ENCODE results near the gene C5orf63. TPM values are rescaled to one million over a fixed set of nuclear protein-coding genes. Genes with fewer than 3 reads are reported as not detected.

C5orf63 gene
- total RNA-seq, 1 donor from 2014 or later = 1.5 TPM

DNA sequence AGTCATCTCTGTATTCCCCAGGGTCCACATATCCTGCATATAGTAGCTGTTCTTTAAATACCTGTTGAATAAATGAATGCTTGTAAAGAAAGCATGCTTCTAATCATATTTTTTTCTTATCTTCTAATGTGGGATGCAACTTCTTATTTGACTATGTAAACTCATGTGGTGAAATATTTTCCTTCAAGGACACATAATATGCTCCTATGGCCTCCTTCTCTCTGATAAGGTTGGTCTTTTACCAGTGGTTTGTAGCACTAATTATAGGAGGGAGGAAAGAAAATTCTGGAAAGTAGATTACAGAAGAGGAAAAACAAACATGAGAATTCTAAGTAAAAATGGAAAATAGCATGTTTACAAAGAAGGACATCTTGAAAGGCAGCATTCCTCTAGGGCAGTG, 28.6 kb upstream of the C5orf63 start:
- H3K4me3 Mint-ChIP-seq = no peak overlapping the region
- Histone ChIP-seq H2AFZ (replicated peaks) (peak overlapping the region; percentile 15), H3K9me3 (ENCODE audit: low read depth) (no peaks in the 10 kb centered on the region), H4K20me1 (ENCODE audit: low read depth) (no peaks in the 10 kb centered on the region), H3F3A (ENCODE audit: low read depth) (no peaks in the 10 kb centered on the region), H3K79me2 (ENCODE audit: low read depth) (no peaks in the 10 kb centered on the region), H3K4me1 (peaks cover 12% of the 10 kb centered on the region), H3K4me2 (no peak overlapping the region), H3K4me3 (no peak overlapping the region), H3K9ac (no peak overlapping the region), H3K36me3 (no peaks in the 10 kb centered on the region), H3K27me3 (no peaks in the 10 kb centered on the region), H3K27ac (no peak overlapping the region)
- peaks cover 7% of the 10 kb centered on the region for H3K4me1 Mint-ChIP-seq
- H3K27me3 Mint-ChIP-seq (ENCODE audit: insufficient read depth, low read depth) = peaks cover 2% of the 10 kb centered on the region
- H3K36me3 Mint-ChIP-seq = no peaks in the 10 kb centered on the region
- peaks cover 5% of the 10 kb centered on the region for H3K9me3 Mint-ChIP-seq
- DNase-seq (ENCODE audit: low spot score) = no peak
- TF ChIP-seq, protein P1, sequence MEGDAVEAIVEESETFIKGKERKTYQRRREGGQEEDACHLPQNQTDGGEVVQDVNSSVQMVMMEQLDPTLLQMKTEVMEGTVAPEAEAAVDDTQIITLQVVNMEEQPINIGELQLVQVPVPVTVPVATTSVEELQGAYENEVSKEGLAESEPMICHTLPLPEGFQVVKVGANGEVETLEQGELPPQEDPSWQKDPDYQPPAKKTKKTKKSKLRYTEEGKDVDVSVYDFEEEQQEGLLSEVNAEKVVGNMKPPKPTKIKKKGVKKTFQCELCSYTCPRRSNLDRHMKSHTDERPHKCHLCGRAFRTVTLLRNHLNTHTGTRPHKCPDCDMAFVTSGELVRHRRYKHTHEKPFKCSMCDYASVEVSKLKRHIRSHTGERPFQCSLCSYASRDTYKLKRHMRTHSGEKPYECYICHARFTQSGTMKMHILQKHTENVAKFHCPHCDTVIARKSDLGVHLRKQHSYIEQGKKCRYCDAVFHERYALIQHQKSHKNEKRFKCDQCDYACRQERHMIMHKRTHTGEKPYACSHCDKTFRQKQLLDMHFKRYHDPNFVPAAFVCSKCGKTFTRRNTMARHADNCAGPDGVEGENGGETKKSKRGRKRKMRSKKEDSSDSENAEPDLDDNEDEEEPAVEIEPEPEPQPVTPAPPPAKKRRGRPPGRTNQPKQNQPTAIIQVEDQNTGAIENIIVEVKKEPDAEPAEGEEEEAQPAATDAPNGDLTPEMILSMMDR (IDR thresholded peaks at IDR 0.05) = no peak
- TF ChIP-seq EZH2 (IDR thresholded peaks at IDR 0.05) (no peak), EZH2phosphoT487 (IDR thresholded peaks at IDR 0.05) (no peak)
- no peak overlapping the region for H3K27ac Mint-ChIP-seq

DNA sequence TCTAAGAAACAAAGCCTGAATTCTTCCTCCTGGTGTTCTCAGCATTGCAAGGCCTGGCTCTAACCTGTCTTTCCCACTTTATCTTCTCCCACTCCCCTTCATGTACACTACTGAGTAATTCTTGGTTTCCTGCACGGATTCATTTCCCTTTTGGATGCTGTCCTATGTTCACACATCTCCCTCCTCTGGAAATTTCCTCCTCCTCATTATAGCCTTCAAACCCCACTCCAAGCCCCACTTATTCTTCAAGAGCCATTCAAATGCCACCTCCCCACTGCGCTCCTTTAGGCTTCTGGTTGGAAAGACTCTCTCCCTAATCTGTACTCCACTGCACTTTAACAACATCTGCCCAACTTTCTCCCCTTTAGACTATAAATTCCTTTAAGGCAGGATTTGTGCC, 28.2 kb upstream of the C5orf63 start:
- no peaks in the 10 kb centered on the region for H4K20me1 ChIP-seq (ENCODE audit: low read depth)
- peaks cover 5% of the 10 kb centered on the region for H3K9me3 Mint-ChIP-seq
- H3K27me3 Mint-ChIP-seq (ENCODE audit: insufficient read depth, low read depth) = peaks cover 2% of the 10 kb centered on the region
- no peaks in the 10 kb centered on the region for H3K36me3 Mint-ChIP-seq
- TF ChIP-seq EZH2 (IDR thresholded peaks at IDR 0.05) (no peak), EZH2phosphoT487 (IDR thresholded peaks at IDR 0.05) (no peak)
- TF ChIP-seq, protein P1 (IDR thresholded peaks at IDR 0.05) = no peak
- no peaks in the 10 kb centered on the region for H3F3A ChIP-seq (ENCODE audit: low read depth)
- H3K4me1 ChIP-seq = peaks cover 14% of the 10 kb centered on the region
- H3K79me2 ChIP-seq (ENCODE audit: low read depth) = no peaks in the 10 kb centered on the region
- H3K4me3 Mint-ChIP-seq = no peak overlapping the region
- no peaks in the 10 kb centered on the region for H3K9me3 ChIP-seq (ENCODE audit: low read depth)
- no peak overlapping the region for H3K4me2 ChIP-seq
- H3K27ac ChIP-seq = no peak overlapping the region
- no peak overlapping the region for H3K4me3 ChIP-seq
- peak overlapping the region; percentile 15 for H2AFZ ChIP-seq (replicated peaks)
- no peak for DNase-seq (ENCODE audit: low spot score)
- H3K27ac Mint-ChIP-seq = no peak overlapping the region
- H3K27me3 ChIP-seq = no peaks in the 10 kb centered on the region
- H3K36me3 ChIP-seq = no peaks in the 10 kb centered on the region
- no peak overlapping the region for H3K9ac ChIP-seq
- H3K4me1 Mint-ChIP-seq = peaks cover 7% of the 10 kb centered on the region

DNA sequence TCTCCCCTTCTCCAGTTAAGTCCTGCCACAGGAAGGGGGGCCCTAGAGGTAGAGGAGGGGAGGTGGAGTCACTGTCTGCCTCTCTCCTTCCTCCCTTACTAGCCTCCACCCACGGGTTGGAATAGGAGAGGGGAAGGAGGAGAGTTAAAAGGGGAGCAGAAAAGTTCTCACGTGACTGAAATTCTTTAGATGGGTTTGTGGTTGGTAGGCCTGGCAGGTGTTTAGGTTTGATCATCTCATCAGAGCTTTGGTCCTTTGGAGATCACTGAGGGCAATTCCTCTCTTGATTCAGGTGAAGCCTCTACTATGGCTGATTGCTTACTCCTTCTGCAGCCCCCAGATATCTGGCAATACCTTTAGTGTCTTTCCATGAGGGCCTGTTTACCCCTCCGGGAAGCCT, 24.9 kb upstream of the C5orf63 start:
- Mint-ChIP-seq H3K4me3 (no peak overlapping the region), H3K27me3 (ENCODE audit: insufficient read depth, low read depth) (peaks cover 2% of the 10 kb centered on the region), H3K9me3 (no peaks in the 10 kb centered on the region), H3K4me1 (peaks cover 15% of the 10 kb centered on the region), H3K27ac (no peak overlapping the region), H3K36me3 (no peaks in the 10 kb centered on the region)
- Histone ChIP-seq H4K20me1 (ENCODE audit: low read depth) (no peaks in the 10 kb centered on the region), H3K27me3 (no peaks in the 10 kb centered on the region), H3K36me3 (no peaks in the 10 kb centered on the region), H3F3A (ENCODE audit: low read depth) (no peaks in the 10 kb centered on the region), H2AFZ (replicated peaks) (no peak overlapping the region), H3K9me3 (ENCODE audit: low read depth) (no peaks in the 10 kb centered on the region), H3K4me2 (no peak overlapping the region), H3K9ac (no peak overlapping the region), H3K4me1 (peaks cover 30% of the 10 kb centered on the region), H3K4me3 (no peak overlapping the region), H3K27ac (no peak overlapping the region), H3K79me2 (ENCODE audit: low read depth) (no peaks in the 10 kb centered on the region)
- TF ChIP-seq EZH2phosphoT487 (IDR thresholded peaks at IDR 0.05) (no peak), EZH2 (IDR thresholded peaks at IDR 0.05) (no peak)
- TF ChIP-seq, protein P1 (IDR thresholded peaks at IDR 0.05) = no peak
- no peak for DNase-seq (ENCODE audit: low spot score)

Measured in neural progenitor cell (in vitro differentiated cells).